HG03196 (cell line): ENCODE data around the gene ERVFRD-1.
"Not testable (repeated sequence)": the region's sequence is repeated elsewhere in the genome, so short reads cannot be mapped to it uniquely, and the experiment has no call there.

Source experiments
- ATAC-seq: cut with Tn5 transposase; IDR thresholded peaks from one replicate; pipeline ENCODE4 v1.9.1; 2021; ENCODE audit not compliant: unreplicated experiment

ERVFRD-1 gene

GRCh38 chr6:11092668-11093375, 18.7 kb downstream of the ERVFRD-1 start:
- ATAC-seq = peak; percentile 23

GRCh38 chr6:11091141-11091540, 20.4 kb downstream of the ERVFRD-1 start:
- ATAC-seq = not testable (repeated sequence)

DNA sequence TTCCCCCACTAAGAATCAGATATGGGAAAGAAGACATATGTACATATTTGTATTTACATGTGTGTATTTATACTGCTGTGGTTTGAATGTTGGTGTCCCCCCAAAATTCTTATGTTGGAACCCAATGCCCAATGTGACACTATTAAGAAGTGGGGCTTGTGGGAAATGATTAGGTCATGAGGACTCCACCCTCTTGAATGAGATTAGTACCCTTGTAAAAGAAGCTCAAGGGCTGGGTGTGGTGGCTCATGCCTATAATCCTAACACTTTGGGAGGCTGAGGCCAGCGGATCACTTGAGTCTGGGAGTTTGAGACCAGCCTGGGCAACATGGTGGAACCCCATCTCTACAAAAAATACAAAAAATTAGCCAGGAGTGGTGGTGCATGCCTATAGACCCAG, 21.8 kb downstream of the ERVFRD-1 start:
- ATAC-seq = no peak

GRCh38 chr6:11087141-11087812, 24.2 kb downstream of the ERVFRD-1 start:
- ATAC-seq = not testable (repeated sequence)

- no peak for ATAC-seq
Measured at GRCh38 chr6:11085758-11086435, 25.6 kb downstream of the ERVFRD-1 start.

DNA sequence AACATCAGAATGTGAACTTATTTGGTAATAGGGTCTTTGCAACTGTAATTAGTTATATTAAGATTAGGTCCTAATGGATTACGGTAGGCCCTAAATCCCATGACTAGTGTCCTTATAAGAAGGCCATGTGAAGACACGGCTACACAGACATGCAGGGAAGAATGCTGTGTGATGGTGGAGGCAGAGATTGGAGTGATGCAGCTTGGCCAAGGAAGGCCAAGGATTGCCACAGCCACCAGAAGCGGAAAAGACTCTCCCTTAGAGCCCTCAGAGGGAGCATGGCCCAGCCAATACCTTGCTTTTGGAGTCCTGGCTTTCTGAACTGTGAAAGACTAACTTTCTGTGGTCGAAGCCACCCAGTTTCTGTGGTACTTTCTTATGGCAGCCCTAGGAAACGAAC, 27.6 kb downstream of the ERVFRD-1 start:
- ATAC-seq = no peak

GRCh38 chr6:11083491-11083890, 28.0 kb downstream of the ERVFRD-1 start:
- ATAC-seq = no peak

DNA sequence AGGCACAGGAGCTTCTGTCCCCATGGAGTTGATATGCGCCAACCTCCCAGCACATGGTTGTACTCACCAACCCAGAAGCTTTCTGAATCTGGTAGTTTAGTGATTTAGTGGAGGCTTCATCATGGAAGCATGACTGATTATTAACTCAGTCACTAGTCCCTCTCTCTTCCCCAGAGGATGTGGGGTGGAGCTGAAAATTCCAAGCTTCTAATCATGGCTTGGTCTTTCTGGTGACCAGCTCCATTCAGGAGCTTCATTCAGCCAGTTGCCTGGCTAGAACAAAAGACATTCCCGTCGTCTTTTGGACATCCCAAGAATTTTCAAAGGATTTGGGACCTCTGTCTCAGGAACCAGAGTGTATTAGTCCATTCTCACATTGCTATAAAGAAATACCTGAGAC, 31.2 kb downstream of the ERVFRD-1 start:
- no peak for ATAC-seq

DNA sequence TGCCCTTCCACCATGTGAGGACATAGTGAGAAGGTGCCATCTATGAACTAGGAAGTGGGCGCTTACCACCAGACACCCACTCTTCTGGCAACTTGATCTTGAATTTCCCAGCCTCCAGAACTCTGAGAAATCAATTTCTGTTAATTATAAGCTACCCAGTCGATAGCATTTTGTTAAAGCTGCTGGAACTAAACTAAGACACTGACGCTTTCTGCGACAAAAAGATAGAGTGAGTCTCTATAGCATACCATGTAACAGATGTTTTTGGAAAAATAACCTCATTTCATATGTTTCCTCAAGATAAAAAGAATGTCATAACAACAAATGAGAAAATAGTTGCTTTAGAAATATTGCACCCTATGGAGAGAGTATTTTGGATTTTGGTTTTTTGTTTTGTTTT, 33.3 kb downstream of the ERVFRD-1 start:
- ATAC-seq = no peak

DNA sequence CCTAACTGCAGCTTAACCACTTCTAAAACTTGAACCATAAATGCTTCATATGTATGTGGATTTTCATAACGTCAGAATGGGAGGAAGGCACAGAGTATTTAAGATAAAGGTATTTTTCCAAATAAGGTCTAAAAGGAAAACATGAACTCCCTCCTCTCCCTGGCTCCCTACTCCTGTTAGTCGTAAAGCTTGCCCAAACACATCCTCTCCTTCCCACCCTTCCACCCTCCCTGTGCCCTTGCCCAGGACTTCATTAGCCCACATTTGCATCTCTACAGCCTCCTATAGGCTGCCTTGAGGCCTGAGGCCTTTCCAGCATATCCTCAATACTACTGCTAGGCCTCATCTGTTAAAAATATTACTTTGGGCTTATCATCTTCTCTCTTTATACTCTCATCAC, 35.0 kb downstream of the ERVFRD-1 start:
- ATAC-seq = no peak

- no peak for ATAC-seq
Measured at GRCh38 chr6:11072101-11072500, 39.4 kb downstream of the ERVFRD-1 start.

GRCh38 chr6:11069760-11070159, 41.8 kb downstream of the ERVFRD-1 start:
- ATAC-seq = no peak

DNA sequence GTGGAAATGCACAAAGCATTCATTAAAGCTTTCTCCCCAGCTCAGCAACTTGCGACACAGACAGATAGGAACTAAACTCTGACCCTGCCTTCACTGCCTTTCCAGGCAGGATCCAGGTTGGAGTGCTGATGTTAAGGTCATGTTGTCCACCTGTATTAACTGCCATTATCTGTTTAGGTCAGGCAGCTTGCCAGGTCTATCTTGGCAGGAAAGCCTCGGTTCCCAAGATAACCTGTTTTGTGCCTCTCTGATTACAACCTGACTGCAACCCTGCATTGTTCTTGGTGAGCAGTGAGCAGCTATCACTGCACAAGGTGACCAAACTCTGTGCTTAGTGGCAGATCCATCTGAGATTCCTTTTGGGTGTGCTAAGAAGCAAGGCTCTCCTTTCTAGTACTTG, 44.2 kb downstream of the ERVFRD-1 start:
- ATAC-seq = no peak

DNA sequence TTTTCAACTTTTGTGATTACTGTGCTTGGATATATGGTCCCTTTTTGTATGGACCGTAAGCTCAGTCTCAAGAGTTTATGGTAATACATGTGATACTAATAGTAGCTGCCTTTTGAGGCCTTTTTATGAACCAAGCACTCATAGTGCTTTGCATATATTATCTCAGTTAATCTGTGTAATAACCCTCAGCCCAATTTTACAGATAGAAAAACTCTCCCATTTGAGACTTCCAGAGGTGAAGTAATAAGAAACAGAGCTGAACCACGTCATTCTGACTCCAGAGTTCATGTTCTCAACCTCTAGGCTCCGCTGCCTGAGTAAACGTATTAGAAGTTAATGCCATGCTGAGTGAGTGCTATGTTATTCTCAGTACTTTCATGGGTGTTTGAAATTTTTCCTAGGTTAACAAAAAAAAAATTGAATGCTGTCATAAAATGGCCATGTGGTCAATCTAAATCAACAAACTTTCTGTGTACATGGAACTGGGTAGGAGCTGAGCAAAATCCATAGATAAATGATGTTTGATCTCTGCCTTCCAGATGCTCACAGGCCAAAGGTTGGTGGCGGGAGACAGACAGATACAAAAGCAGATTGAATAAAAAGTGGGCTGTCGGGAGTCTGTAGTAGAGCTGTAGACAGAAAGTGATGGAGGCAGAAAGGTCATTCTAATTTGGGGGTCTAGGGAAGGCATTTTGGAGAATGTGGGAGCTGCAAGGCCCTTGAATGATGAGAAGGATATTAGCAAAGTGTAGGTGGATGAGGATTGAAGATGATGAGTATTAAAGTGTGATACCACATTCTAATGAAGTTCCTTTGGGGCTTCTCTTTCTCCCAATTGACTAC, 44.8 kb downstream of the ERVFRD-1 start:
- ATAC-seq = no peak

DNA sequence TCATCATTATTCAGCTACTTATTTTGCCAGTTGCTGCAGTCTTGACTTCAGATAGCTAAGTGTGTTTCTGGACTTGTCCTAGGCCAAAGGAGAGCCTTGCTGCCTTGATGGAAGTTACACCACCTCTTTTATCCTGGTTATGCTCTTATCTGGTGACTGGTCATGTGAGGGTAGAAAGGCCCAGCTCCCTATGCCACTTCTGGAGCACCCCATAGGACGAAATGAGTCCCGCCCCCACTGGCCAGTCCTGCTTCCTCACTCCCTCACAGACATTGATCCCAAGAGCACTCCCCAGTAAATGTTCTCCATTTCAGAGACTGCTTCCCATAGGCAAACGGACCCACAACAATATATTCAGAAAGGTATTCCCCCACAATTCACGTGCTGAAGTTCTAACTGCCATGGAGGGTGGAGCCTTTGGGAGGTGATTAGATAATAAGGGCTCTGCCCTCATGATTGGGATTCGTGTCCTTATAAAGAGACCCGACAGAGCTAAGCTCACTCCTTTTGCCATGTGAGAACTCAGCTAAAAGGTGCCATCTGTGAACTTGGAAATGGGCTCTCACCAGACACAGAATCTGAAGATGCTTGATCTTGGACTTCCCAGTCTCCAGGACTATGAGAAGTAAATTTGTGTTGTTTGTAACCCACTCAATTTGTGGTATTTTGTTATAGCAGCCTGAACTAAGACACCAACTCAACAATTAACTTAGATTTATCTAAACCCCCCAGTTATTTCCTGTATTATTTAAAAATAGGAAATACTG, 45.9 kb downstream of the ERVFRD-1 start:
- no peak for ATAC-seq

DNA sequence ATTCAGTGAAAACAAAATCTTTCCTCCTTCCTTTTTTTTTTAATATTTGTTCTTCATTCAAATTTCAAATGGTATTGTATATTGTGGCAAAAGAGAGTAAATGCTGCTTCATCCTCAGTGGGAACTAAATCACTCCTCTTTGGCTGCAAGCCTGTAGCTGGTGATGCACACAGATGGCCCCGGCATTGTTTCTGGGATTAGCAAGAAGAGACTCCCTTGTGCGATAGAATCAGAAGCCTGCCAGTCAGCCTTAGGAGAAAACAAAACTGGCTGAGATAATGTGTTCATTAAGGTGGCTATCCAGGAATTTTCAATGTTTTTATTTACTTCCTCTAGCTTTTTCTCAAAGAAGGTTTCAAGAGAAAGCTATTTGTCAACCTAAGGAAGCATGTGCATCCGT, 46.7 kb downstream of the ERVFRD-1 start:
- ATAC-seq = no peak

- ATAC-seq = no peak
Measured at GRCh38 chr6:11062715-11063114, 48.8 kb downstream of the ERVFRD-1 start.

GRCh38 chr6:11062083-11062482, 49.4 kb downstream of the ERVFRD-1 start:
- no peak for ATAC-seq

DNA sequence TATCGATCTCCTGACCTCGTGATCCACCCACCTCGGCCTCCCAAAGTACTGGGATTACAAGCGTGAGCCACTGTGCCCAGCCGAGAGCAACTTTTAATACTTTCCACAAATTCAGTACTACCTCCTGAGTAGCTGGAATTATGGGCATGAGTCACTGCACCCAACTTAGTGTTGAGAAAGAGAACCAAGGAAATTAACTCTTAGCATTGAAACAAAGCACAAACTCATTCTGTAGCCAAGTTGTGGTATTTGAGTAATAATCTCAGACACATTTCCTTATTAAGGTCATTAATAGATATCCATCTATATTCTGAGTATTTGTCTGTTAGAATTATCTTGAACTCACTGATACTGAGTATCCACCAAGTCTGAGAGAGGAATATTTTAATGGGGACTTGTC, 53.1 kb downstream of the ERVFRD-1 start:
- ATAC-seq = no peak

DNA sequence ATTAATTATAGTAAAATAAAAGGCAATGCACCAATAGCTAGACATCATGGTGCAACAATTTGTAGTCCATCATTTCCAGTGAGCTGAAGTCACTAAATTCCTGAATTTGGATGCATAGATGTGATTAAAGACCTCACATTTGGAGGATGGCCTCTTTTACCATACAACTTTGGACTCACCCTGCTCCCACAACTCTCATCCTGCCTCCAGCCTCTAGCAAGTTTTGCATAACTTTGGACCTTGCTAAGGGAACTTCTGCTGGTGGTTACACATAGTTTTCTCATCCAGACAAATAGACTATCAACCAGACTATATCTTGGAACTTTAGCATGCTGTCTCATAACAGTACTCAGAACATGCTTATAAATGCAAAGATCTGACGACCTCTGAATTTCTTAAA, 54.7 kb downstream of the ERVFRD-1 start:
- ATAC-seq = no peak
